ENCODE results near the gene PARVB. TPM values are rescaled to one million over a fixed set of nuclear protein-coding genes. Genes with fewer than 3 reads are reported as not detected.

The PARVB gene
- total and polyA plus RNA-seq, 2 experiments from 2014 or later = 10.2 to 11.2 TPM

GRCh38 chr22:44218071-44218470, 194.0 kb downstream of the PARVB start:
- DNase-seq (ENCODE audit: low spot score) = no peak
- TF ChIP-seq EZH2 (IDR thresholded peaks at IDR 0.05; ENCODE audit: borderline replicate concordance) = no peak
- TF ChIP-seq CTCF (IDR thresholded peaks at IDR 0.05; ENCODE audit: poor library complexity) = no peak
- no peak for TF ChIP-seq EZH2phosphoT487 (IDR thresholded peaks at IDR 0.05; ENCODE audit: low read depth, severe bottlenecking, unreplicated experiment)
- Histone ChIP-seq H3K27ac (no peak overlapping the region), H2AFZ (no peak overlapping the region), H3K4me2 (no peak overlapping the region), H4K20me1 (ENCODE audit: insufficient read depth, poor library complexity, severe bottlenecking) (no peaks in the 10 kb centered on the region), H3K36me3 (replicated peaks; ENCODE audit: insufficient read depth, low read depth) (no peaks in the 10 kb centered on the region), H3K27me3 (no peaks in the 10 kb centered on the region), H3K4me3 (no peak overlapping the region), H3K9me3 (ENCODE audit: low read depth) (no peaks in the 10 kb centered on the region), H3K79me2 (no peaks in the 10 kb centered on the region), H3K9me2 (replicated peaks; ENCODE audit: insufficient read depth) (no peaks in the 10 kb centered on the region), H3K4me1 (ENCODE audit: insufficient read depth) (no peaks in the 10 kb centered on the region)
- WGBS (ENCODE audit: low lambda C conversion rate, missing lambda C conversion rate) = 83% methylated on average over 6 of the region's 6 CpGs

GRCh38 chr22:44219101-44219870, 195.2 kb downstream of the PARVB start:
- H2AFZ ChIP-seq = no peak overlapping the region
- no peaks in the 10 kb centered on the region for H3K4me1 ChIP-seq (ENCODE audit: insufficient read depth)
- DNase-seq (ENCODE audit: low spot score) = no peak
- TF ChIP-seq CTCF (IDR thresholded peaks at IDR 0.05; ENCODE audit: poor library complexity) (no peak), EZH2phosphoT487 (IDR thresholded peaks at IDR 0.05; ENCODE audit: low read depth, severe bottlenecking, unreplicated experiment) (no peak), EZH2 (IDR thresholded peaks at IDR 0.05; ENCODE audit: borderline replicate concordance) (no peak)
- H4K20me1 ChIP-seq (ENCODE audit: insufficient read depth, poor library complexity, severe bottlenecking) = no peaks in the 10 kb centered on the region
- no peaks in the 10 kb centered on the region for H3K9me3 ChIP-seq (ENCODE audit: low read depth)
- no peaks in the 10 kb centered on the region for H3K27me3 ChIP-seq
- no peaks in the 10 kb centered on the region for H3K79me2 ChIP-seq
- H3K4me2 ChIP-seq = no peak overlapping the region
- 89% methylated on average over 21 of the region's 21 CpGs for WGBS (ENCODE audit: low lambda C conversion rate, missing lambda C conversion rate)
- H3K9me2 ChIP-seq (replicated peaks; ENCODE audit: insufficient read depth) = no peaks in the 10 kb centered on the region
- no peak overlapping the region for H3K4me3 ChIP-seq
- H3K36me3 ChIP-seq (replicated peaks; ENCODE audit: insufficient read depth, low read depth) = no peaks in the 10 kb centered on the region
- no peak overlapping the region for H3K27ac ChIP-seq

GRCh38 chr22:44220727-44221680, 196.9 kb downstream of the PARVB start:
- H2AFZ ChIP-seq = no peak overlapping the region
- no peaks in the 10 kb centered on the region for H4K20me1 ChIP-seq (ENCODE audit: insufficient read depth, poor library complexity, severe bottlenecking)
- no peaks in the 10 kb centered on the region for H3K9me2 ChIP-seq (replicated peaks; ENCODE audit: insufficient read depth)
- H3K27ac ChIP-seq = no peak overlapping the region
- no peaks in the 10 kb centered on the region for H3K9me3 ChIP-seq (ENCODE audit: low read depth)
- H3K4me2 ChIP-seq = no peak overlapping the region
- H3K4me3 ChIP-seq = no peak overlapping the region
- TF ChIP-seq EZH2 (IDR thresholded peaks at IDR 0.05; ENCODE audit: borderline replicate concordance) (no peak), EZH2phosphoT487 (IDR thresholded peaks at IDR 0.05; ENCODE audit: low read depth, severe bottlenecking, unreplicated experiment) (no peak), CTCF (IDR thresholded peaks at IDR 0.05; ENCODE audit: poor library complexity) (no peak)
- DNase-seq (ENCODE audit: low spot score) = no peak
- H3K4me1 ChIP-seq (ENCODE audit: insufficient read depth) = no peaks in the 10 kb centered on the region
- 74% methylated on average over 23 of the region's 23 CpGs for WGBS (ENCODE audit: low lambda C conversion rate, missing lambda C conversion rate)
- no peaks in the 10 kb centered on the region for H3K79me2 ChIP-seq
- H3K27me3 ChIP-seq = no peaks in the 10 kb centered on the region
- no peaks in the 10 kb centered on the region for H3K36me3 ChIP-seq (replicated peaks; ENCODE audit: insufficient read depth, low read depth)
